GM12865 (cell line): ENCODE results near the gene GNG4.
"Not testable (repeated sequence)": the region's sequence is repeated elsewhere in the genome, so short reads cannot be mapped to it uniquely, and the experiment has no call there.

Experiments used
- DNase-seq: peaks from one replicate; pipeline ENCODE4 v3.0.0; 2010; ENCODE audit warnings: low read depth
- H3K4me3 ChIP-seq: 2 replicates; pipeline ENCODE4 v1.5.1; 2011; ENCODE audit warnings: mild to moderate bottlenecking, low read depth, low read length, control low read depth
- TF ChIP-seq, protein P1 (sequence below): IDR thresholded peaks from 2 replicates; pipeline ENCODE4 v1.5.1; 2011; ENCODE audit warnings: low read length, control low read depth, low read depth, inconsistent platforms; ENCODE audit not compliant: insufficient read depth; ENCODE audit errors: missing control alignments

Gene GNG4

GRCh38 chr1:235597867-235598553 is 51.6 kb downstream of the GNG4 start:
- TF ChIP-seq, protein P1, sequence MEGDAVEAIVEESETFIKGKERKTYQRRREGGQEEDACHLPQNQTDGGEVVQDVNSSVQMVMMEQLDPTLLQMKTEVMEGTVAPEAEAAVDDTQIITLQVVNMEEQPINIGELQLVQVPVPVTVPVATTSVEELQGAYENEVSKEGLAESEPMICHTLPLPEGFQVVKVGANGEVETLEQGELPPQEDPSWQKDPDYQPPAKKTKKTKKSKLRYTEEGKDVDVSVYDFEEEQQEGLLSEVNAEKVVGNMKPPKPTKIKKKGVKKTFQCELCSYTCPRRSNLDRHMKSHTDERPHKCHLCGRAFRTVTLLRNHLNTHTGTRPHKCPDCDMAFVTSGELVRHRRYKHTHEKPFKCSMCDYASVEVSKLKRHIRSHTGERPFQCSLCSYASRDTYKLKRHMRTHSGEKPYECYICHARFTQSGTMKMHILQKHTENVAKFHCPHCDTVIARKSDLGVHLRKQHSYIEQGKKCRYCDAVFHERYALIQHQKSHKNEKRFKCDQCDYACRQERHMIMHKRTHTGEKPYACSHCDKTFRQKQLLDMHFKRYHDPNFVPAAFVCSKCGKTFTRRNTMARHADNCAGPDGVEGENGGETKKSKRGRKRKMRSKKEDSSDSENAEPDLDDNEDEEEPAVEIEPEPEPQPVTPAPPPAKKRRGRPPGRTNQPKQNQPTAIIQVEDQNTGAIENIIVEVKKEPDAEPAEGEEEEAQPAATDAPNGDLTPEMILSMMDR, result peak; percentile 33

GRCh38 chr1:235595079-235595478 is 54.5 kb downstream of the GNG4 start:
- TF ChIP-seq, protein P1, result no peak
- DNase-seq, result no peak
- H3K4me3 ChIP-seq, result no peak overlapping the region

More at GRCh38 chr1:235597867-235598553, 51.6 kb downstream of the GNG4 start:
- no peak overlapping the region for H3K4me3 ChIP-seq
- no peak for DNase-seq

GRCh38 chr1:235594281-235594895 is 55.2 kb downstream of the GNG4 start:
- not testable (repeated sequence) for H3K4me3 ChIP-seq, DNase-seq

DNA sequence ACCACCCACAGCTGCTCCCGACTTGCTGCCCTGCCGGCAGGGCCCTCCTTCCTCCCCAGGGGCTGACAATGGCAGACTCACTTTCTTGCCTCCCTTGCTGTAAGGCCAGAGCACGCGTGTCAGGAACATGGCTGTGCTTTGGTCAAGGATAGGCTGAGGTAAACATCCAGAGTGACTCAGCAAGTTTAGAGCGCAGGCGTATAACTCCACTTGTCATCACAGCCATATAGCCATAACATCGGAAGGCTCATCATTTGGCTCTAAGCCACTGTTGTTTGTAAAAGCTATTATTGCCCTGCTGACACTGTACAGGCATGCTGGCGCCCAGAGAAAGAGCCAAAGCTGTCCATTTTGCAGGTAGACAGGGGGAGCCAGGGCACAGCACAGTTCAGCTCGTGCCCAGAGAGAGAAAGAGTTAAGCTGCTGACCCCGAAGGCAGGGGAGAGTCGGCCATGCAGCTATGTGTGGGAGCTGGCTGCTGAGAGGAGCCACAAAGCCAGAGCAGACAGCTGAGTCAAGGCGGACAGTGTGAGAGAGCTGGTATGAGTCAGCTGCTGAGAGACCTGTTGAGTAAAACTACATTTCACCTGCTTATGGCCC is 60.6 kb downstream of the GNG4 start:
- H3K4me3 ChIP-seq, result no peak overlapping the region
- TF ChIP-seq, protein P1, result no peak
- no peak for DNase-seq

GRCh38 chr1:235588156-235588555 is 61.4 kb downstream of the GNG4 start:
- TF ChIP-seq, protein P1, result no peak
- DNase-seq, result no peak
- no peak overlapping the region for H3K4me3 ChIP-seq

- no peak overlapping the region for H3K4me3 ChIP-seq
- DNase-seq, result no peak
- TF ChIP-seq, protein P1, result no peak
These were observed 62.6 kb downstream of the GNG4 start for GRCh38 chr1:235586992-235587391.

GRCh38 chr1:235586413-235586812 is 63.2 kb downstream of the GNG4 start:
- no peak overlapping the region for H3K4me3 ChIP-seq
- no peak for DNase-seq
- TF ChIP-seq, protein P1, result no peak
